HG03521 (cell line): Measurements from ENCODE around the gene CDK6.

Source experiments
- ATAC-seq: cut with Tn5 transposase; IDR thresholded peaks from one replicate; pipeline ENCODE4 v1.9.1; 2021; ENCODE audit warnings: mild to moderate bottlenecking, moderate library complexity; ENCODE audit not compliant: unreplicated experiment

The CDK6 gene

DNA sequence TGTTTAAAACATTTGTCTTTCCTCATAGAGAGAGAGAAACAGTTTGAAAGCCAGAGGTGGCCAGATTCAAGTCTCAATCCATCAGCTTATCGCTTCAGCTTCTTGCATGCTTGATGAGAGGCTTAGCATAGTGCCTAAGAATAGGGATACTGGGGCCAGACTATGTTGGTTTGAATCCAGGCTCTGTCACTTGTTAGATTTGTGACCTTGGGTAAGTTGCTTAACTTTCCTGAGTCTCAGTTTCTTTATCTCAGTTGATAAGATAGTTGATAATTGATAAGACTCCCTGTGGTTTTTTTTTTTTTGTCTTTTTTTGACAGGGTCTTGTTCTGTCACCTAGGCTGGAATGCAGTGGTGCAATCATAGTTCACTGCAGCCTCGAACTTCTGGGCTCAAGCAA lies 12.1 kb upstream of the CDK6 start:
- no peak for ATAC-seq

DNA sequence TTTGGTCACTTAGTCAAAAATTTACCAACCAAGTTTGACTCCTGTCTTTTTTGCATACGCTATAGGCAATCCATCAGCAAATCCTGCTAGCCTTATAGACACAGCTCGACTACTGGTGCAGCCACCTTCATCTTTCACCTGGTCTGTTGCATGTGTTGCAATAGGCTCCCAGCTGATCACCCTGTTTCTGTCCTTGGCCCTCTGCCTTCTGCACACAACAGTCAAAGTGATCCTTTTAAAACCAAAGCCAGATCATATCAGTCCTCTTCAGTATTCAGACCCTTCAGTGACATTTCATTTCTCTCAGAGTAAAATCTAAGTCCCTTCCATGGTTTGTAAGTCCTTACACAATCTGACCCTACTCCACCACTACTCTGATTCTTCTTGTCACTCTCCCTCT lies 10.9 kb upstream of the CDK6 start:
- ATAC-seq: no peak

GRCh38 chr7:92845736-92846135 lies 9.4 kb upstream of the CDK6 start:
- ATAC-seq: no peak

- no peak for ATAC-seq
Observed at GRCh38 chr7:92843781-92844180, 7.4 kb upstream of the CDK6 start.

- no peak for ATAC-seq
Observed at GRCh38 chr7:92843034-92843760, 6.8 kb upstream of the CDK6 start.

DNA sequence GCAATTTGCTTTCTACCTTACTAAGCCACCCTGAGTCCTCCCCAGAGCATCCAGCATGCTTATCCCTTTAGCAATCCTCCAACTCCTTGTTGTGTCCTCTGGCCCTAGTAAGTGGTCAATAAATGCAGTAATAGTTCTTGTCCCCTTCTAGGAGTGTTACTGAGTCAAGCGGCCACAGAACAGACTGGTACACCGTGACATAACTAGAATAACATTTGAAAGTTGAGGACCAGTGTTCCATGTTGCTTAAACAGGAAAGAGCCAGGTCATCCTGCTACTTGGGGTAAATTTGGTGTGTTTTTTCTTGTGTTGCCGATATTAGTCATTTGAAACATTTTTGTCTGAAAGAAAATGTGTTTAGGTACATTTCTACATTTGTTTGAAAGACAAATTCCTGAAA lies 4.8 kb upstream of the CDK6 start:
- no peak for ATAC-seq

GRCh38 chr7:92840316-92840715 lies 3.9 kb upstream of the CDK6 start:
- ATAC-seq: no peak

- ATAC-seq: no peak
Observed at GRCh38 chr7:92839901-92840300, 3.5 kb upstream of the CDK6 start.

GRCh38 chr7:92838934-92839333 lies 2.6 kb upstream of the CDK6 start:
- ATAC-seq: no peak

DNA sequence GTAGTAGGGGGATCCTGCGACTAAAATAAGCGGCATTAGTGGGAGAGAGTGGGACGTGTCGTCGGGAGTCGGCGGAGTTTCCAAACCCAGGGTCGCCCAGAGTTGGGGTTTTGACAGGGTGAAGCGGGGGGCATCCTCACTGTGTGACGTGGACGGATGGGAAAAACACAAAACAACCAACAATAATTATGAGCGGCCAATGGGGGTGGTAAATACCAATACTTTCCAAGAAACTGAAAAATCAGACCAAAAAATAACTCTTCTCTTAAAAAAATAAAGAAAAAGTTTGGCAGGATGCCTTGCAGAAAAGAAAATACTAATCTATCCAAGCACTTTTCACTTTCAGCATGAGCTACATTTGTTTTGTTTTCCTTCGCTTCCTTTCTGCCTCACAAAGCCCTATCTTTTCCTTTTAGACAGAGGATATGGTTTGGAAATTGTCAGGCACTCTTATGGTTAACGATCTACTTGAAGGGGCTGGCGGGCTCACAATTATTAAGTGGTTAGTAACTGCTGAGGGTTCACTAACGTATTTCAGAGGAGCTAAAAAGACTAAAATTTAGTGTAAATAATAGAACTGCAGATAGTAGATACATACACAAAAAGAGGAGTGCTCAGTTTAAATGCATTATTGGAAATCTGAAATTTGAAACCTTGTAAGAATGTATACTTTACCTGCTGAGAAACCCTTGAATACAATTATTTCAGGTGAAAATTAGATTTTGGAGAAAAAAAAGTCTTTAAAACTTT lies 802 bp upstream of the CDK6 start:
- no peak for ATAC-seq

- ATAC-seq: no peak
Observed at GRCh38 chr7:92835851-92836488, 403 bp downstream of the CDK6 start.

- no peak for ATAC-seq
Observed at GRCh38 chr7:92835261-92835850, 1.0 kb downstream of the CDK6 start.

- ATAC-seq: no peak
Observed at GRCh38 chr7:92834507-92835260, 1.7 kb downstream of the CDK6 start.

- ATAC-seq: peak; percentile 39
Observed at GRCh38 chr7:92833766-92834506, 2.4 kb downstream of the CDK6 start.

GRCh38 chr7:92833024-92833765 lies 3.2 kb downstream of the CDK6 start:
- ATAC-seq: peak; percentile 53

DNA sequence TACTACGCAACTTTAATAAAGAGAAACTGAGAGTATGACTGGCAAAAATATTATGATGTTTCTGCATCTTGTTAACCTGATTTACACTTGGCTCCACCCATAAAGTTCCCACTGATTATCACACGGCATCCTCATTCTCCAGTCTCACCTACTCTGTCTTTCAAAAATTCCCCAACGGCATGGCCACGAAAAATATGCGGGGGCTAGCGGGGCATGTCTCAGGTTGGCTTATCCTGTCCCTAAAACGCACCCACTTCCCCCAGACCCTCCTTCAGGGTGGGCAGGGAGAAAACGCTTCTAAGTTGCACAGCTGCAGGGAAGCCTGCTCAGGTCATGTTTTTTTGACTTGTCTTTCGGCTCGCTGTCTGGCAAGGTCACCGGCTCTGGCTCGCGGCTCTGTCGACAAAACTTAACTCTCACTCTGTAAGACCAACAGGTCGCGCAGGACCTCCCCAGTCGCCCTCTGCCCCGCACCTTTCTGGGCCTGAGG lies 3.8 kb downstream of the CDK6 start:
- peak; percentile 0 for ATAC-seq

DNA sequence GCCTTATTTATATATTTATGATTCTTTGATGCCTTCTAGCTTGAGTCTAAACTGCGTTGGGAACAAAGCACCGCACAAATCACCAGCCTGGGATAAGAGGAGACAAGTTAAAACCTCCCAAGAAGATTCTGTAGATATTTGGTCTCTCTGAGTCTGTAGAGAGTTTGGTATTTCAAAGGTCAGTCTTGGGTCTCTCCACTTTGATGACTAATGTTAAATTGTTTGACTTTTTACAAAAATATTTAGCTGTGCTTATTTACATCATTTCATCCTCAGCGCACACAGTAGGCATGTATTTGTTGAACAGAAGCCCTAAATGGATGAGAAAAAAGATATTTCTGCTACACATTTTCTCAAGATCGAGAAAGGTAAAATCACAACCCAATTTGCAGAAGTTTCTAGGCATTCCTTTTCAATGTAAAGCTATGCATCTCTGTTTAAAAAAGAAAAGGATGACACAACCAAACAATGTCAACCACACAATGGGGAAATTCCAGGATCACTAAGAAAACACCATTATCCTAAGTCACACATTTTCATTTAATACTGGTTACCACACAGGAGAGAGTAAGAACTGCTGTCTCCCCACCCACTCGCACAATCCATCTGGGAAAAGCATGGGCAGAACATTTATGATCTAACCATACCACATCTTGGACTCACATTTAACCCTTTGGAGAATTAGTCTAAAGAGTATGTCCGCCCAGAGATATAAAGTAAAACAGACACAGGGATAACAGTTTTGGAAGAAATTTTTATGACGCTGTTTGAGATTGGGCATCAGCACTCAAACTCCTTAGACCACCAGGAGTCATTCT lies 4.4 kb downstream of the CDK6 start:
- no peak for ATAC-seq

DNA sequence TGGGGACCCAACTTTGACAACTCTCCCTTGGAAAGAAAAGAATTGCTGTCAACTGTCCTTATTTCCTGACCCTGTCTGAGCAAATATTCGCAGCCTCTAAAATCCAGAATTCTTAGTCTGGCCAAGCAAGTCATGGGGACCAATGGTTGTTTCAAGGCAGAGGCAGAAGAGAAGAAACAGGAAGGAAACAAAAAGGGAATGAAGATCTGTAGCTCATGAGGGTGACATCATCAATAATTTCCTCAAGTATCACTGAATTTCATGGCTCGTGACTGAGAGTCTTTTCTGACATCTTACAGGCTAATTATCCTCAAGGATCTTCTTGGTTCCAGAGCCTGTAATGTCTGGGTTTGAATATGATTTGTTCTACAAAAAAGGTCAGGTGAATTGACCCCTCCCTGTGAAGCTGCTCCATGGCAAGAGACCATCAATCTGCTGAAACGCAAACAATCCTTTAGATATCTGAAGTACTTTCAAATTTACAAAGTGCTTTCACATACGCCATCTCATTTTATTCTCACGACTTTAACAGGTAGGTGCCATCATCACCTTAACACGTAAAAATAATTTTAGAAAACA lies 5.8 kb downstream of the CDK6 start:
- no peak for ATAC-seq
